Measurements from ENCODE around the gene UBA5. TPM values are rescaled to one million over a fixed set of nuclear protein-coding genes. Genes with fewer than 3 reads are reported as not detected.

The UBA5 gene
- total and polyA plus RNA-seq, 7 donors, result 16.8 to 35.3 (median 23.9) TPM

DNA sequence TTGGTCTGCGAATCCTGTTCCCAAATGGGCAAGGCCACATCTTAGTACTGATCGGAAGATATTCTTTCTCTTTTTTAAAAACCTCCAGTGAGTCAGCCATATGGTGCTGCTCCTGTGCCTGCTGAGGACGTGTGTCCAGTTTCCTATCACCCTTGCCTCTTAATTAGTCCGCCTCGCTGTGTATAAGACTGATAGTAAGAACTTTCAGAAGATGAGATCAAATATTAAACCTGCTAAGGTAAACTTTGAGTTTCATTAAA is 612 bp downstream of the UBA5 start:
- Histone ChIP-seq H3K27ac (peak overlapping the region; percentile 89 to 95 (median 92)), H3K4me3 (peak overlapping the region; percentile 76 to 96 (median 84)), H3K9me3 (no peaks in the 10 kb centered on the region), H3K27me3 (no peaks in the 10 kb centered on the region), H3K36me3 (peaks cover 0 to under 1% (median 0%) of the 10 kb centered on the region in 4 donors), H3K4me1 (peaks cover 0 to 31% (median 14%) of the 10 kb centered on the region in 4 donors)
- TF ChIP-seq POLR2AphosphoS5 (IDR thresholded peaks at IDR 0.05) (no peak), POLR2A (IDR thresholded peaks at IDR 0.05) (no peak), EP300 (IDR thresholded peaks at IDR 0.05) (no peak)
- TF ChIP-seq, protein P1, sequence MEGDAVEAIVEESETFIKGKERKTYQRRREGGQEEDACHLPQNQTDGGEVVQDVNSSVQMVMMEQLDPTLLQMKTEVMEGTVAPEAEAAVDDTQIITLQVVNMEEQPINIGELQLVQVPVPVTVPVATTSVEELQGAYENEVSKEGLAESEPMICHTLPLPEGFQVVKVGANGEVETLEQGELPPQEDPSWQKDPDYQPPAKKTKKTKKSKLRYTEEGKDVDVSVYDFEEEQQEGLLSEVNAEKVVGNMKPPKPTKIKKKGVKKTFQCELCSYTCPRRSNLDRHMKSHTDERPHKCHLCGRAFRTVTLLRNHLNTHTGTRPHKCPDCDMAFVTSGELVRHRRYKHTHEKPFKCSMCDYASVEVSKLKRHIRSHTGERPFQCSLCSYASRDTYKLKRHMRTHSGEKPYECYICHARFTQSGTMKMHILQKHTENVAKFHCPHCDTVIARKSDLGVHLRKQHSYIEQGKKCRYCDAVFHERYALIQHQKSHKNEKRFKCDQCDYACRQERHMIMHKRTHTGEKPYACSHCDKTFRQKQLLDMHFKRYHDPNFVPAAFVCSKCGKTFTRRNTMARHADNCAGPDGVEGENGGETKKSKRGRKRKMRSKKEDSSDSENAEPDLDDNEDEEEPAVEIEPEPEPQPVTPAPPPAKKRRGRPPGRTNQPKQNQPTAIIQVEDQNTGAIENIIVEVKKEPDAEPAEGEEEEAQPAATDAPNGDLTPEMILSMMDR (IDR thresholded peaks at IDR 0.05), result no peak
- DNase-seq, result no peak
- intact Hi-C loops (cut with DNase I), result loop anchor here (5.0 to 10.0 kb wide), 2 partner anchors 54 to 1702 kb away; no protein-coding TSS in a partner anchor
- WGBS, 2 donors, result 1% methylated on average over 5 of the region's 5 CpGs

- Histone ChIP-seq H3K36me3 (peaks cover 0 to 4% (median 0%) of the 10 kb centered on the region in 4 donors), H3K4me1 (peaks cover 0 to 31% (median 14%) of the 10 kb centered on the region in 4 donors), H3K27ac (peak overlapping the region; percentile 89 to 95 (median 92)), H3K27me3 (no peaks in the 10 kb centered on the region), H3K9me3 (no peaks in the 10 kb centered on the region), H3K4me3 (peak overlapping the region; percentile 76 to 96 (median 84))
- 6 to 24% methylated on average over 8 of the region's 8 CpGs for WGBS, 2 donors
- TF ChIP-seq POLR2AphosphoS5 (IDR thresholded peaks at IDR 0.05) (no peak), EP300 (IDR thresholded peaks at IDR 0.05) (no peak), POLR2A (IDR thresholded peaks at IDR 0.05) (no peak)
- TF ChIP-seq, protein P1 (IDR thresholded peaks at IDR 0.05), result no peak
- no peak for DNase-seq
- intact Hi-C loops (cut with DNase I), result loop anchor here (5.0 to 10.0 kb wide), 2 partner anchors 54 to 1701 kb away; no protein-coding TSS in a partner anchor
Observed at GRCh38 chr3:132661101-132661500, 972 bp downstream of the UBA5 start.

- H3K4me3 ChIP-seq, result no peak overlapping the region
- peaks cover 0 to 9% (median 0%) of the 10 kb centered on the region in 4 donors for H3K36me3 ChIP-seq
- no peak overlapping the region for H3K27ac ChIP-seq
- intact Hi-C loops (cut with DNase I), result loop anchor here (5.0 to 10.0 kb wide), 2 partner anchors 53 to 1700 kb away; no protein-coding TSS in a partner anchor
- no peaks in the 10 kb centered on the region for H3K9me3 ChIP-seq
- no peaks in the 10 kb centered on the region for H3K27me3 ChIP-seq
- DNase-seq, result no peak
- H3K4me1 ChIP-seq, result peaks cover 0 to 31% (median 14%) of the 10 kb centered on the region in 4 donors
- no peak for TF ChIP-seq POLR2A (IDR thresholded peaks at IDR 0.05)
- TF ChIP-seq, protein P1 (IDR thresholded peaks at IDR 0.05), result no peak
- no peak for TF ChIP-seq EP300 (IDR thresholded peaks at IDR 0.05)
- no peak for TF ChIP-seq POLR2AphosphoS5 (IDR thresholded peaks at IDR 0.05)
Observed at GRCh38 chr3:132662212-132662611, 2.1 kb downstream of the UBA5 start.

DNA sequence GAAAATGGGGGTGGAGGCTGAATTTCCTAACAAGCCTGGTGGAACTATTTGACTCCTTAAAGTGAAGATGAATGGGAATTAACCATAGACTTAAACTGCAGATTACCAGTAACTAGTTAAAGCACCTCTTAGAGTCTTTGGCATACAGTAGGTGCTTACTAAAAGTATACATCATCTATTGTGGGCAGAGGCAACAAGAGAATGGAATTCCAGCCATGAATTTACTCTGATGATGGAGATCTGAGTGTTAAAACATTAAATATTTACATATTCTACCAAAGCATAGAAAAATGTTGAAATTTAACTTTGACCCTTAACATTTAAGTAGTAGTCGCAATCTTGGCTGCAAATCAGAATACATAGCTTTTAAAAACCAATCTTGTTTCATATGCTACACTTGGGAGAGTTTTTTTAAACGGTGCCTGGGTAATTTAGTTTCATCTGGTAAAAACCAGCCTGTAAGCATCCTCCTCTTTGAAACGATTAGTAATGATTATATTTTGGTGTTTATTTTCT is 5.2 kb downstream of the UBA5 start:
- TF ChIP-seq POLR2A (IDR thresholded peaks at IDR 0.05) (no peak), POLR2AphosphoS5 (IDR thresholded peaks at IDR 0.05) (no peak), EP300 (IDR thresholded peaks at IDR 0.05) (no peak)
- TF ChIP-seq, protein P1 (IDR thresholded peaks at IDR 0.05), result no peak
- no peak for DNase-seq
- no peaks in the 10 kb centered on the region for H3K27me3 ChIP-seq
- intact Hi-C loops (cut with DNase I), result loop anchor here (10.0 kb wide), 1 partner anchor 50 kb away; no protein-coding TSS in a partner anchor
- H3K36me3 ChIP-seq, result peaks cover 0 to 30% (median 3%) of the 10 kb centered on the region in 4 donors
- H3K9me3 ChIP-seq, result no peaks in the 10 kb centered on the region
- no peak overlapping the region for H3K27ac ChIP-seq
- 58 to 76% methylated on average over 3 of the region's 3 CpGs for WGBS, 2 donors
- peaks cover 0 to 21% (median 8%) of the 10 kb centered on the region in 4 donors for H3K4me1 ChIP-seq
- H3K4me3 ChIP-seq, result no peak overlapping the region

Data from sigmoid colon (tissue), 7 donors.